ENCODE measurements around the gene CABP7. TPM values are rescaled to one million over a fixed set of nuclear protein-coding genes. Genes with fewer than 3 reads are reported as not detected.

The CABP7 gene
- under 1 TPM; 0.10 to 0.28 (median 0.21) TPM for polyA plus RNA-seq (ENCODE audit: insufficient read depth in 1 of 5, insufficient read length in 5 of 5, low replicate concordance in 1 of 5)
- long read RNA-seq, donor 1, result 0 reads
- long read RNA-seq, donor 2, result 0 reads
- long read RNA-seq, donor 3, partial matches to known transcripts, result 24 of 36 reads
- long read RNA-seq, donor 3, other reads (novel, unspliced or antisense), result 12 of 36 reads
- long read RNA-seq, donor 4, result 0 reads
- long read RNA-seq, donor 5, result 0 reads
- long read RNA-seq, donor 6, partial matches to known transcripts, result 17 of 41 reads
- long read RNA-seq, donor 6, other reads (novel, unspliced or antisense), result 24 of 41 reads
- long read RNA-seq, donor 7, result 0 reads
- long read RNA-seq, donor 8, result 0 reads

- no peak for DNase-seq
Observed at GRCh38 chr22:29719899-29720645, at the start of gene CABP7. CABP7 (plus strand) TSS chr22:29720003; CDS start chr22:29720425, 422 bp downstream.

- DNase-seq, result no peak
Observed at GRCh38 chr22:29670626-29671025, 49.2 kb upstream of the CABP7 start.

GRCh38 chr22:29673361-29674066 is 46.3 kb upstream of the CABP7 start:
- no peak for DNase-seq

GRCh38 chr22:29674121-29674520 is 45.7 kb upstream of the CABP7 start:
- DNase-seq, result no peak

- no peak for DNase-seq
Observed at GRCh38 chr22:29679316-29679715, 40.5 kb upstream of the CABP7 start.

- DNase-seq, result no peak
Observed at GRCh38 chr22:29683536-29683935, 36.3 kb upstream of the CABP7 start.

GRCh38 chr22:29684244-29684643 is 35.6 kb upstream of the CABP7 start:
- no peak for DNase-seq

GRCh38 chr22:29689206-29689879 is 30.5 kb upstream of the CABP7 start:
- no peak for DNase-seq

GRCh38 chr22:29689880-29690213 is 30.0 kb upstream of the CABP7 start:
- peak; percentile 34 to 50 for DNase-seq

- no peak for DNase-seq
Observed at GRCh38 chr22:29690476-29690875, 29.3 kb upstream of the CABP7 start.

GRCh38 chr22:29691636-29692326 is 28.0 kb upstream of the CABP7 start:
- no peak for DNase-seq

- DNase-seq, result no peak
Observed at GRCh38 chr22:29692327-29692640, 27.5 kb upstream of the CABP7 start.

- DNase-seq, result no peak
Observed at GRCh38 chr22:29693161-29693560, 26.6 kb upstream of the CABP7 start.

GRCh38 chr22:29693671-29694070 is 26.1 kb upstream of the CABP7 start:
- DNase-seq, result no peak

- DNase-seq, result no peak
Observed at GRCh38 chr22:29695129-29695926, 24.5 kb upstream of the CABP7 start.

GRCh38 chr22:29697853-29698598 is 21.8 kb upstream of the CABP7 start:
- DNase-seq, result no peak

GRCh38 chr22:29700206-29700899 is 19.4 kb upstream of the CABP7 start:
- no peak for DNase-seq

GRCh38 chr22:29700900-29701154 is 19.0 kb upstream of the CABP7 start:
- DNase-seq, result no peak

GRCh38 chr22:29701155-29701999 is 18.4 kb upstream of the CABP7 start:
- DNase-seq, result no peak
